B cell (primary cell): ENCODE results near the gene PHACTR2. TPM values are rescaled to one million over a fixed set of nuclear protein-coding genes. Genes with fewer than 3 reads are reported as not detected.

Experiments used
- ATAC-seq: fragments of 200-7000 bp; cut with Tn5 transposase; one replicate; pipeline ENCODE4 v1.10.0; 2021; ENCODE audit warnings: low read depth, mild to moderate bottlenecking, moderate number of reproducible peaks, moderate library complexity
- CTCF ChIA-PET: fragments of 350-600 bp; sonication (Branson Sonifier 250); formaldehyde crosslinking; loops from one replicate; lab custom pipeline; 2021; ENCODE audit warnings: antibody characterized with exemption, inconsistent platforms; lab: Charles Lee
- POLR2A ChIA-PET: fragments of 350-600 bp; sonication (Branson Sonifier 250); formaldehyde crosslinking; loops from one replicate; lab custom pipeline; 2021; ENCODE audit warnings: antibody characterized with exemption; lab: Charles Lee
- DNase-seq: peaks from one replicate; pipeline ENCODE4 v3.0.0; 2013
- H2AFZ ChIP-seq: 2 replicates; pipeline ENCODE4 v1.6.1; 2012; ENCODE audit warnings: mild to moderate bottlenecking, low read depth, low read length; ENCODE audit not compliant: insufficient read depth, poor library complexity, severe bottlenecking
- H3K27ac ChIP-seq, 2 donors: 1 replicate in 1 of 2; 2 replicates in 1 of 2; pipeline ENCODE4 v1.5.1; 2012 to 2013; ENCODE audit warnings: low read length in 2 of 2, mild to moderate bottlenecking in 2 of 2, moderate library complexity in 1 of 2
- H3K27me3 ChIP-seq, 4 experiments: fragments of 200-600 bp in 1 of 4; sonication (generic) in 1 of 4; replicated peaks in 1 of 4; 1 replicate in 2 of 4; 2 replicates in 2 of 4; pipeline versions ENCODE4 v1.6.1 to v1.7.0; 2013 to 2016; ENCODE audit warnings: low read length in 3 of 4, mild to moderate bottlenecking in 2 of 4, mixed read lengths in 1 of 4, moderate library complexity in 1 of 4; ENCODE audit not compliant: insufficient read depth in 4 of 4, control insufficient read depth in 3 of 4; ENCODE audit errors: control extremely low read depth in 1 of 4
- H3K36me3 ChIP-seq, 2 experiments: replicated peaks in 1 of 2; 1 replicate in 1 of 2; 2 replicates in 1 of 2; pipeline versions ENCODE4 v1.6.1 to v1.7.1; 2013; ENCODE audit warnings: low read length in 1 of 2; ENCODE audit not compliant: insufficient read depth in 2 of 2, control insufficient read depth in 1 of 2; ENCODE audit errors: control extremely low read depth in 1 of 2, extremely low read depth in 1 of 2
- H3K4me1 ChIP-seq, 2 donors: fragments of 200-600 bp in 1 of 2; sonication (generic) in 1 of 2; 1 replicate in 1 of 2; 2 replicates in 1 of 2; pipeline versions ENCODE4 v1.5.1 to v1.6.1; 2013 to 2017; ENCODE audit warnings: low read length in 2 of 2; ENCODE audit not compliant: control insufficient read depth in 2 of 2, insufficient read depth in 2 of 2
- H3K4me2 ChIP-seq: replicated peaks from 2 replicates; pipeline ENCODE3; 2012; ENCODE audit warnings: mild to moderate bottlenecking, low read depth, low read length; ENCODE audit not compliant: poor library complexity, severe bottlenecking
- H3K4me3 ChIP-seq, 5 experiments: fragments of 200-600 bp in 1 of 5; sonication (generic) in 1 of 5; 1 replicate in 3 of 5; 2 replicates in 2 of 5; pipeline versions ENCODE4 v1.5.1 to v1.7.0; 2011 to 2016; ENCODE audit warnings: low read length in 4 of 5, mild to moderate bottlenecking in 4 of 5, low read depth in 2 of 5, control low read depth in 1 of 5, moderate library complexity in 1 of 5; ENCODE audit not compliant: insufficient read depth in 1 of 5; ENCODE audit errors: control extremely low read depth in 1 of 5, extremely low read depth in 1 of 5
- H3K79me2 ChIP-seq: fragments of 200-600 bp; sonication (generic); one replicate; pipeline ENCODE4 v1.6.0; 2016; ENCODE audit warnings: low read length; ENCODE audit not compliant: control insufficient read depth, insufficient read depth
- H3K9ac ChIP-seq: fragments of 200-600 bp; sonication (generic); 2 replicates; pipeline ENCODE4 v1.6.1; 2017; ENCODE audit warnings: mild to moderate bottlenecking, low read length, moderate library complexity
- H3K9me3 ChIP-seq, 3 donors: one replicate each; pipeline versions ENCODE4 v1.6.1 to v1.7.1; 2013; ENCODE audit warnings: low read length in 2 of 3; ENCODE audit not compliant: control insufficient read depth in 2 of 3, insufficient read depth in 1 of 3; ENCODE audit errors: control extremely low read depth in 1 of 3
- H4K20me1 ChIP-seq: 2 replicates; pipeline ENCODE4 v1.6.0; 2012; ENCODE audit warnings: mild to moderate bottlenecking, low read length; ENCODE audit not compliant: insufficient read depth, control insufficient read depth, poor library complexity, severe bottlenecking
- H3K27ac Mint-ChIP-seq: one replicate; pipeline ENCODE4 v1.8.0; 2021; ENCODE audit warnings: mixed read lengths
- H3K27me3 Mint-ChIP-seq: one replicate; pipeline ENCODE4 v1.8.0; 2021; ENCODE audit warnings: mixed read lengths
- H3K4me1 Mint-ChIP-seq: one replicate; pipeline ENCODE4 v1.8.0; 2021; ENCODE audit warnings: mixed read lengths
- H3K4me3 Mint-ChIP-seq: one replicate; pipeline ENCODE4 v1.8.0; 2021; ENCODE audit warnings: mixed read lengths
- H3K9me3 Mint-ChIP-seq: one replicate; pipeline ENCODE4 v1.8.0; 2022; ENCODE audit warnings: mixed read lengths; ENCODE audit not compliant: insufficient read depth
- CTCF ChIP-seq: fragments of 200-600 bp; IDR thresholded peaks from one replicate; pipeline ENCODE4 v1.8.0; 2022; ENCODE audit warnings: antibody characterized with exemption, mild to moderate bottlenecking
- EZH2 ChIP-seq: IDR thresholded peaks from 2 replicates; pipeline ENCODE4 v1.6.1; 2012; ENCODE audit warnings: borderline replicate concordance, low read depth, mild to moderate bottlenecking, moderate library complexity, low read length; ENCODE audit not compliant: insufficient read depth, poor library complexity, severe bottlenecking
- WGBS: methylation state at CpG from one replicate; pipeline ENCODE4 v1.1.5; 2013; ENCODE audit warnings: missing lambda C conversion rate; ENCODE audit not compliant: insufficient coverage; 5-methylcytosine and 5-hydroxymethylcytosine counted together
- intact Hi-C: fragments of 100-400 bp; cut with micrococcal nuclease; formaldehyde crosslinking; loops from one replicate; pipeline ENCODE4 v1.10.0; 2022
- polyA plus RNA-seq: library from polyadenylated mRNA; depleted of rRNA; stranded (reverse); fragments of >200 nt; gene quantifications from 2 replicates; pipeline ENCODE4 v1.2.3, GENCODE V29; 2012
- total RNA-seq, 2 donors: library from RNA; stranded (reverse); fragments of 120-200 nt in 1 of 2; gene quantifications; 1 replicate in 1 of 2; 2 replicates in 1 of 2; pipeline versions ENCODE4 v1.2.3 to v1.2.4, GENCODE V29; 2013 to 2022

Gene PHACTR2
- total and polyA plus RNA-seq, 2 donors (not counting 1 experiment from before 2014, with no cell fraction given) = 1.1 to 10.6 TPM

GRCh38 chr6:143752459-143752858 is 74.7 kb downstream of the PHACTR2 start:
- intact Hi-C loops = no loop called here
- no peaks in the 10 kb centered on the region for H4K20me1 ChIP-seq

GRCh38 chr6:143753678-143754077 is 75.9 kb downstream of the PHACTR2 start:
- POLR2A ChIA-PET = no interaction called here
- intact Hi-C loops = no loop called here
- Histone ChIP-seq H3K4me3 (no peak overlapping the region), H2AFZ (no peak overlapping the region), H3K4me2 (no peak overlapping the region), H3K9me3 (no peaks in the 10 kb centered on the region), H3K36me3 (no peaks in the 10 kb centered on the region), H3K27ac (no peak overlapping the region), H3K27me3 (no peaks in the 10 kb centered on the region), H3K4me1 (no peaks in the 10 kb centered on the region), H3K9ac (no peak overlapping the region), H4K20me1 (no peaks in the 10 kb centered on the region), H3K79me2 (no peaks in the 10 kb centered on the region)
- ATAC-seq (no peak), DNase-seq (no peak)
- WGBS = no CpG with 5 or more reads among the region's 4 CpGs
- H3K9me3 Mint-ChIP-seq = no peaks in the 10 kb centered on the region
- H3K4me3 Mint-ChIP-seq = no peak overlapping the region
- TF ChIP-seq CTCF (no peak), EZH2 (no peak)
- no peak overlapping the region for H3K27ac Mint-ChIP-seq
- no peaks in the 10 kb centered on the region for H3K27me3 Mint-ChIP-seq
- CTCF ChIA-PET = no interaction called here
- H3K4me1 Mint-ChIP-seq = no peaks in the 10 kb centered on the region

More at GRCh38 chr6:143752459-143752858, 74.7 kb downstream of the PHACTR2 start:
- CTCF ChIA-PET = no interaction called here
- Histone ChIP-seq H3K27ac (no peak overlapping the region), H3K79me2 (no peaks in the 10 kb centered on the region), H3K4me3 (no peak overlapping the region), H3K4me2 (no peak overlapping the region), H3K4me1 (no peaks in the 10 kb centered on the region), H3K36me3 (no peaks in the 10 kb centered on the region), H3K27me3 (no peaks in the 10 kb centered on the region), H2AFZ (no peak overlapping the region), H3K9me3 (no peaks in the 10 kb centered on the region), H3K9ac (no peak overlapping the region)
- DNase-seq (no peak), ATAC-seq (no peak)
- Mint-ChIP-seq H3K4me3 (no peak overlapping the region), H3K27ac (no peak overlapping the region), H3K9me3 (no peaks in the 10 kb centered on the region), H3K4me1 (no peaks in the 10 kb centered on the region), H3K27me3 (no peaks in the 10 kb centered on the region)
- POLR2A ChIA-PET = no interaction called here
- TF ChIP-seq CTCF (no peak), EZH2 (no peak)
- no CpG with 5 or more reads among the region's 2 CpGs for WGBS
